ENCODE results near the gene SNAP29. TPM values are rescaled to one million over a fixed set of nuclear protein-coding genes. Genes with fewer than 3 reads are reported as not detected.

The SNAP29 gene
- total and polyA plus RNA-seq, 9 of the 15 experiments (the other 6 are each of a cell fraction or from before 2014, with no cell fraction given), result 19.5 to 250 (median 75.9) TPM

GRCh38 chr22:20916916-20917810, 58.4 kb downstream of the SNAP29 start, which contains the start of gene CRKL (continued):
- TF ChIP-seq HBP1 (CRISPR knock-in tag; IDR thresholded peaks at IDR 0.05), result no peak
- TF ChIP-seq, protein P1, sequence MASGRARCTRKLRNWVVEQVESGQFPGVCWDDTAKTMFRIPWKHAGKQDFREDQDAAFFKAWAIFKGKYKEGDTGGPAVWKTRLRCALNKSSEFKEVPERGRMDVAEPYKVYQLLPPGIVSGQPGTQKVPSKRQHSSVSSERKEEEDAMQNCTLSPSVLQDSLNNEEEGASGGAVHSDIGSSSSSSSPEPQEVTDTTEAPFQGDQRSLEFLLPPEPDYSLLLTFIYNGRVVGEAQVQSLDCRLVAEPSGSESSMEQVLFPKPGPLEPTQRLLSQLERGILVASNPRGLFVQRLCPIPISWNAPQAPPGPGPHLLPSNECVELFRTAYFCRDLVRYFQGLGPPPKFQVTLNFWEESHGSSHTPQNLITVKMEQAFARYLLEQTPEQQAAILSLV (tag; IDR thresholded peaks at IDR 0.05), result no peak
- no peak for TF ChIP-seq ZNF77 (CRISPR knock-in tag; IDR thresholded peaks at IDR 0.05)
- TF ChIP-seq, protein P2, sequence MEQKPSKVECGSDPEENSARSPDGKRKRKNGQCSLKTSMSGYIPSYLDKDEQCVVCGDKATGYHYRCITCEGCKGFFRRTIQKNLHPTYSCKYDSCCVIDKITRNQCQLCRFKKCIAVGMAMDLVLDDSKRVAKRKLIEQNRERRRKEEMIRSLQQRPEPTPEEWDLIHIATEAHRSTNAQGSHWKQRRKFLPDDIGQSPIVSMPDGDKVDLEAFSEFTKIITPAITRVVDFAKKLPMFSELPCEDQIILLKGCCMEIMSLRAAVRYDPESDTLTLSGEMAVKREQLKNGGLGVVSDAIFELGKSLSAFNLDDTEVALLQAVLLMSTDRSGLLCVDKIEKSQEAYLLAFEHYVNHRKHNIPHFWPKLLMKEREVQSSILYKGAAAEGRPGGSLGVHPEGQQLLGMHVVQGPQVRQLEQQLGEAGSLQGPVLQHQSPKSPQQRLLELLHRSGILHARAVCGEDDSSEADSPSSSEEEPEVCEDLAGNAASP (IDR thresholded peaks at IDR 0.05), result no peak
- TF ChIP-seq, protein P3, sequence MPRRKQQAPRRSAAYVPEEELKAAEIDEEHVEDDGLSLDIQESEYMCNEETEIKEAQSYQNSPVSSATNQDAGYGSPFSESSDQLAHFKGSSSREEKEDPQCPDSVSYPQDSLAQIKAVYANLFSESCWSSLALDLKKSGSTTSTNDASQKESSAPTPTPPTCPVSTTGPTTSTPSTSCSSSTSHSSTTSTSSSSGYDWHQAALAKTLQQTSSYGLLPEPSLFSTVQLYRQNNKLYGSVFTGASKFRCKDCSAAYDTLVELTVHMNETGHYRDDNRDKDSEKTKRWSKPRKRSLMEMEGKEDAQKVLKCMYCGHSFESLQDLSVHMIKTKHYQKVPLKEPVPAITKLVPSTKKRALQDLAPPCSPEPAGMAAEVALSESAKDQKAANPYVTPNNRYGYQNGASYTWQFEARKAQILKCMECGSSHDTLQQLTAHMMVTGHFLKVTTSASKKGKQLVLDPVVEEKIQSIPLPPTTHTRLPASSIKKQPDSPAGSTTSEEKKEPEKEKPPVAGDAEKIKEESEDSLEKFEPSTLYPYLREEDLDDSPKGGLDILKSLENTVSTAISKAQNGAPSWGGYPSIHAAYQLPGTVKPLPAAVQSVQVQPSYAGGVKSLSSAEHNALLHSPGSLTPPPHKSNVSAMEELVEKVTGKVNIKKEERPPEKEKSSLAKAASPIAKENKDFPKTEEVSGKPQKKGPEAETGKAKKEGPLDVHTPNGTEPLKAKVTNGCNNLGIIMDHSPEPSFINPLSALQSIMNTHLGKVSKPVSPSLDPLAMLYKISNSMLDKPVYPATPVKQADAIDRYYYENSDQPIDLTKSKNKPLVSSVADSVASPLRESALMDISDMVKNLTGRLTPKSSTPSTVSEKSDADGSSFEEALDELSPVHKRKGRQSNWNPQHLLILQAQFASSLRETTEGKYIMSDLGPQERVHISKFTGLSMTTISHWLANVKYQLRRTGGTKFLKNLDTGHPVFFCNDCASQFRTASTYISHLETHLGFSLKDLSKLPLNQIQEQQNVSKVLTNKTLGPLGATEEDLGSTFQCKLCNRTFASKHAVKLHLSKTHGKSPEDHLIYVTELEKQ (CRISPR knock-in tag; IDR thresholded peaks at IDR 0.05), result no peak
- no peak for TF ChIP-seq DIDO1 (tag; IDR thresholded peaks at IDR 0.05; ENCODE audit: low read depth)
- TF ChIP-seq SNIP1 (IDR thresholded peaks at IDR 0.05; ENCODE audit: low read depth), result no peak
- TF ChIP-seq ZNF121 (CRISPR knock-in tag; conservative IDR thresholded peaks at IDR 0.05), result no peak
- TF ChIP-seq UBTF (IDR thresholded peaks at IDR 0.05; ENCODE audit: borderline replicate concordance in 1 of 2, low read depth in 2 of 2, low read length in 2 of 2), result peak; percentile 99 to 100
- no peak for TF ChIP-seq ZEB2 (IDR thresholded peaks at IDR 0.05)
- TF ChIP-seq OTX1 (CRISPR knock-in tag; IDR thresholded peaks at IDR 0.05), result no peak
- TF ChIP-seq KLF10 (CRISPR knock-in tag; IDR thresholded peaks at IDR 0.05), result no peak
- no peak for TF ChIP-seq ZNF282 (CRISPR knock-in tag; IDR thresholded peaks at IDR 0.05)
- TF ChIP-seq KHSRP (IDR thresholded peaks at IDR 0.05), result no peak
- TF ChIP-seq, protein P4, sequence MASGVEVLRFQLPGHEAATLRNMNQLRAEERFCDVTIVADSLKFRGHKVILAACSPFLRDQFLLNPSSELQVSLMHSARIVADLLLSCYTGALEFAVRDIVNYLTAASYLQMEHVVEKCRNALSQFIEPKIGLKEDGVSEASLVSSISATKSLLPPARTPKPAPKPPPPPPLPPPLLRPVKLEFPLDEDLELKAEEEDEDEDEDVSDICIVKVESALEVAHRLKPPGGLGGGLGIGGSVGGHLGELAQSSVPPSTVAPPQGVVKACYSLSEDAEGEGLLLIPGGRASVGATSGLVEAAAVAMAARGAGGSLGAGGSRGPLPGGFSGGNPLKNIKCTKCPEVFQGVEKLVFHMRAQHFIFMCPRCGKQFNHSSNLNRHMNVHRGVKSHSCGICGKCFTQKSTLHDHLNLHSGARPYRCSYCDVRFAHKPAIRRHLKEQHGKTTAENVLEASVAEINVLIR (CRISPR knock-in tag; IDR thresholded peaks at IDR 0.05), result no peak
- TF ChIP-seq BRD4 (IDR thresholded peaks at IDR 0.05), result peak; percentile 98
- no peak for TF ChIP-seq BMI1 (IDR thresholded peaks at IDR 0.05; ENCODE audit: low read length)
